Stimulated activated CD4-positive, alpha-beta T cell treated with anti-CD3 and anti-CD28 coated beads, Interleukin-2, amount 100 ng/mL, for 4 hours (primary cell): ENCODE measurements around the gene NSUN6.

Experiments used
- DNase-seq: peaks from one replicate; pipeline ENCODE4 v3.0.0-alpha.2; 2020; ENCODE audit warnings: low read depth

Gene NSUN6

GRCh38 chr10:18561861-18562551, 89.4 kb downstream of the NSUN6 start:
- no peak for DNase-seq

GRCh38 chr10:18557960-18558359, 93.4 kb downstream of the NSUN6 start:
- no peak for DNase-seq

- no peak for DNase-seq
Observed at GRCh38 chr10:18556522-18557147, 94.8 kb downstream of the NSUN6 start.

GRCh38 chr10:18554479-18554878, 96.9 kb downstream of the NSUN6 start:
- no peak for DNase-seq

GRCh38 chr10:18551473-18551872, 99.9 kb downstream of the NSUN6 start:
- DNase-seq = no peak

- DNase-seq = no peak
Observed at GRCh38 chr10:18549105-18549504, 102.3 kb downstream of the NSUN6 start.

GRCh38 chr10:18545621-18546305, 105.6 kb downstream of the NSUN6 start:
- no peak for DNase-seq

- DNase-seq = no peak
Observed at GRCh38 chr10:18542832-18543231, 108.6 kb downstream of the NSUN6 start.

GRCh38 chr10:18540195-18540594, 111.2 kb downstream of the NSUN6 start:
- DNase-seq = no peak

GRCh38 chr10:18539335-18539734, 112.1 kb downstream of the NSUN6 start:
- DNase-seq = no peak

- no peak for DNase-seq
Observed at GRCh38 chr10:18533896-18534295, 117.5 kb downstream of the NSUN6 start.

GRCh38 chr10:18532881-18533535, 118.4 kb downstream of the NSUN6 start:
- no peak for DNase-seq

- DNase-seq = no peak
Observed at GRCh38 chr10:18528292-18528691, 123.1 kb downstream of the NSUN6 start.

GRCh38 chr10:18527687-18528086, 123.7 kb downstream of the NSUN6 start:
- DNase-seq = no peak

GRCh38 chr10:18523858-18524257, 127.5 kb downstream of the NSUN6 start:
- DNase-seq = no peak

- no peak for DNase-seq
Observed at GRCh38 chr10:18523025-18523424, 128.4 kb downstream of the NSUN6 start.

GRCh38 chr10:18516851-18517250, 134.5 kb downstream of the NSUN6 start:
- DNase-seq = no peak

GRCh38 chr10:18514537-18514936, 136.8 kb downstream of the NSUN6 start:
- no peak for DNase-seq

- DNase-seq = no peak
Observed at GRCh38 chr10:18508587-18508986, 142.8 kb downstream of the NSUN6 start.

GRCh38 chr10:18505456-18506118, 145.8 kb downstream of the NSUN6 start:
- DNase-seq = no peak

GRCh38 chr10:18504161-18504560, 147.2 kb downstream of the NSUN6 start:
- no peak for DNase-seq

GRCh38 chr10:18501629-18502028, 149.8 kb downstream of the NSUN6 start:
- DNase-seq = no peak
